Ovary (tissue), 9 donors: ENCODE results near the gene MICALL1. TPM values are rescaled to one million over a fixed set of nuclear protein-coding genes. Genes with fewer than 3 reads are reported as not detected.
A peak's percentile ranks its signal among the peaks of the same experiment; 100 is the strongest.

Source experiments
- DNase-seq, 5 donors: peaks; one replicate each; pipeline ENCODE4 v3.0.0-alpha.2; 2019 to 2020
- H3K27ac ChIP-seq, 2 donors: fragments of 200-600 bp; one replicate each; pipeline versions ENCODE4 v1.5.1 to v1.8.0; 2019 to 2022
- H3K27me3 ChIP-seq: fragments of 200-600 bp; one replicate; pipeline ENCODE4 v1.8.0; 2022
- H3K36me3 ChIP-seq: fragments of 200-600 bp; sonication (generic); one replicate; pipeline ENCODE4 v1.5.1; 2019
- H3K4me1 ChIP-seq: one replicate; pipeline ENCODE4 v1.8.1; 2013; ENCODE audit warnings: mild to moderate bottlenecking, moderate library complexity; ENCODE audit not compliant: insufficient read depth
- H3K4me3 ChIP-seq: fragments of 200-600 bp; sonication (generic); one replicate; pipeline ENCODE4 v1.5.1; 2017
- H3K9me3 ChIP-seq, 2 donors: fragments of 200-600 bp in 1 of 2; sonication (generic) in 1 of 2; one replicate each; pipeline versions ENCODE4 v1.5.1 to v1.8.1; 2013 to 2019; ENCODE audit warnings: mild to moderate bottlenecking in 1 of 2, moderate library complexity in 1 of 2
- CTCF ChIP-seq, 3 donors: fragments of 450-650 bp in 2 of 3; fragments of 200-600 bp in 1 of 3; IDR thresholded peaks; one replicate each; pipeline versions ENCODE4 v1.5.1 to v1.8.0; 2016 to 2022; ENCODE audit warnings: antibody characterized with exemption in 3 of 3, mild to moderate bottlenecking in 1 of 3
- EP300 ChIP-seq: sonication (generic); formaldehyde crosslinking; IDR thresholded peaks from one replicate; pipeline ENCODE4 v1.6.1; 2017; ENCODE audit warnings: antibody characterized with exemption
- POLR2A ChIP-seq: fragments of 450-650 bp; IDR thresholded peaks from one replicate; pipeline ENCODE4 v1.6.1; 2017; ENCODE audit warnings: antibody characterized with exemption, mild to moderate bottlenecking, moderate library complexity
- WGBS, 3 donors: extraction: QIAGEN DNeasy Blood & Tissue Kit in 1 of 3; methylation state at CpG; one replicate each; pipeline versions ENCODE4 v1.1.5 to v1.1.7; 2013 to 2017; 5-methylcytosine and 5-hydroxymethylcytosine counted together
- intact Hi-C, 4 donors: fragments of 100-400 bp; cut with DNase I; formaldehyde crosslinking; loops; one replicate each; pipeline versions ENCODE4 v1.11.0 to v1.15.1; 2022 to 2023
- polyA plus RNA-seq, 2 donors: library from polyadenylated mRNA; stranded (reverse); fragments of 200-250 nt in 1 of 2; fragments of 350-450 nt in 1 of 2; fragmentation: Illumina TruSeq in 1 of 2; extraction: RNeasy Lipid Tissue Mini Kit (QIAGEN cat#74804) in 1 of 2; gene quantifications; one replicate each; pipeline ENCODE4 v1.2.3, GENCODE V29; 2013 to 2014
- total RNA-seq, 7 donors: library from RNA; depleted of rRNA in 2 of 7; stranded (reverse); fragments of >200 nt in 2 of 7; fragmentation: NEBNext Ultra II Directional in 3 of 7; extraction: Animal tissue kit (Norgen Biotek cat#: 25700) in 3 of 7; gene quantifications; one replicate each; pipeline versions ENCODE4 v1.1.0 to v1.2.4, GENCODE V29; 2016 to 2023
- donor health status: DM: no; HTN: no; CAD: no; lungs with moderate emphysema.
- donor health status: DM: no; HTN: no; CAD: no.
- donor health status: Bipolar disorder and iron deficiency.
- donor health status: DM: yes; HTN: yes; CAD: no.
- donor health status: DM: no; HTN: no; CAD: no.
- donor health status: DM: yes; HTN: yes; CAD: no.

Gene MICALL1
- total and polyA plus RNA-seq, 9 donors, result 6.2 to 30.0 (median 17.4) TPM

DNA sequence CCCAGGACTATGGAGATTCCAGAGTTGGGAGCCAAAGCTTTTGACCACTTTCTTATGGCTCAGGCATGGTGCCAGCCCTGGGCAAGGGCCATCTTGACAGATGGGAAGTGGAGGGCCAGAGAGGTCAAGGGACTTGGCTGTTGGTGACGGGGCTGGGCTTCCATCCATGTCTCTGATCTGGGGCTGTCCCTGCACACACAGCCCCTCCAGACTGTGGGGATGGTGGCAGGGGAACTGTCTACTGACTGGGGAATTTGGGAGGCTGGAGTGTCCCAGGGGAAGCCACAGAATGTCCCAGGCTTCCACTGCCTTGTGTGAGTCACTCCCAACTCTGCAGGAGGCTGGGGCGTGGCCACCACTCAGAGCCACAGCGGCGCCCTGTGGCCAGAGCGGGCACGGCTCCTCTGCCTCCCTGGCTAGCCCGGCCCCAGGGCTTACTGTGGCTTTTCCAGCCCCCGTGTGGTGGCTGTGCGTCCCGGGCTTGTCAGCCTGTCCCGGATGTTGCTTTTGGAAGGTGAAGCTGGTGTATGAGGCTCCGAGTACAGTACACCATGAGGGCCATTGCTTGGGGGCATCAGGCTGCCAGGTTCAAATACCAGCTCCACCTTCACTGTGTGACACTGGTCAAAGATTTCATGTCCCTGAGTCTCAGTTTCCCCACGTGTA, 27.7 kb downstream of the MICALL1 start:
- no peak for TF ChIP-seq EP300
- TF ChIP-seq CTCF (IDR thresholded peaks at IDR 0.05), result peak; percentile 85 to 94 (median 92)
- peaks cover 11% of the 10 kb centered on the region for H3K4me1 ChIP-seq
- H3K27ac ChIP-seq, result peak overlapping the region; percentile 41 to 62
- H3K9me3 ChIP-seq, result no peaks in the 10 kb centered on the region
- H3K36me3 ChIP-seq, result no peaks in the 10 kb centered on the region
- WGBS, 3 donors, result 5 to 9% (median 5%) methylated on average over 13 of the region's 13 CpGs
- intact Hi-C loops, result loop anchor here in 2 of 4 donors (5.0 to 10.0 kb wide), 3 partner anchors 37 to 119 kb away; no protein-coding TSS in a partner anchor
- H3K27me3 ChIP-seq, result no peaks in the 10 kb centered on the region
- peak; percentile 83 to 92 (median 87) for DNase-seq
- H3K4me3 ChIP-seq, result no peak overlapping the region

DNA sequence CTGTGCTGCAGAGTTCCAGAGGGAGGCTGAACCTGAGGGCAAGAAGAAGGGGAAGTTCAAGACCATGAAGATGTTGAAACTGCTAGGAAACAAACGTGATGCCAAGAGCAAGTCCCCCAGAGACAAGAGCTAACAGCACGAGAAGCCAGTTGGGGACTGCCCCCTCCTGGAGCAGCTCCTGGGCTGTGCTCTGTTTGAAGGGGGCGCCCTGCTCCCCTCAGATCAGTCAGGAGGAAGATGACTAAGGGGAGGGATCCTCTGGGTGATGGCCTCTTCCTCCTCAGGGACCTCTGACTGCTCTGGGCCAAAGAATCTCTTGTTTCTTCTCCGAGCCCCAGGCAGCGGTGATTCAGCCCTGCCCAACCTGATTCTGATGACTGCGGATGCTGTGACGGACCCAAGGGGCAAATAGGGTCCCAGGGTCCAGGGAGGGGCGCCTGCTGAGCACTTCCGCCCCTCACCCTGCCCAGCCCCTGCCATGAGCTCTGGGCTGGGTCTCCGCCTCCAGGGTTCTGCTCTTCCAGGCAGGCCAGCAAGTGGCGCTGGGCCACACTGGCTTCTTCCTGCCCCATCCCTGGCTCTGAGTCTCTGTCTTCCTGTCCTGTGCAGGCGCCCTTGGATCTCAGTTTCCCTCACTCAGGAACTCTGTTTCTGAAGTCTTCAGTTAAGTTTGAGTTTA, 34.7 kb downstream of the MICALL1 start:
- no peaks in the 10 kb centered on the region for H3K4me1 ChIP-seq
- no peaks in the 10 kb centered on the region for H3K9me3 ChIP-seq
- H3K4me3 ChIP-seq, result no peak overlapping the region
- intact Hi-C loops, result no loop called here
- TF ChIP-seq CTCF (IDR thresholded peaks at IDR 0.05), result no peak
- TF ChIP-seq POLR2A, result no peak
- no peak for TF ChIP-seq EP300
- no peaks in the 10 kb centered on the region for H3K36me3 ChIP-seq
- 83 to 85% (median 84%) methylated on average over 12 of the region's 12 CpGs for WGBS, 3 donors
- H3K27ac ChIP-seq, result no peak overlapping the region
- no peaks in the 10 kb centered on the region for H3K27me3 ChIP-seq
- DNase-seq, result no peak

GRCh38 chr22:37942133-37942532, 36.0 kb downstream of the MICALL1 start:
- H3K36me3 ChIP-seq, result no peaks in the 10 kb centered on the region
- H3K27ac ChIP-seq, result no peak overlapping the region
- no peak for DNase-seq
- no peaks in the 10 kb centered on the region for H3K9me3 ChIP-seq
- WGBS, 3 donors, result 92 to 99% (median 93%) methylated on average over 8 of the region's 8 CpGs
- no peak overlapping the region for H3K4me3 ChIP-seq
- intact Hi-C loops, result no loop called here
- H3K27me3 ChIP-seq, result no peaks in the 10 kb centered on the region
- no peaks in the 10 kb centered on the region for H3K4me1 ChIP-seq
- TF ChIP-seq EP300 (no peak), CTCF (IDR thresholded peaks at IDR 0.05) (no peak), POLR2A (no peak)

GRCh38 chr22:37943136-37943824, 37.2 kb downstream of the MICALL1 start:
- no peaks in the 10 kb centered on the region for H3K27me3 ChIP-seq
- H3K9me3 ChIP-seq, result no peaks in the 10 kb centered on the region
- WGBS, 3 donors, result 84 to 85% (median 85%) methylated on average over 12 of the region's 12 CpGs
- H3K4me1 ChIP-seq, result no peaks in the 10 kb centered on the region
- H3K36me3 ChIP-seq, result no peaks in the 10 kb centered on the region
- H3K27ac ChIP-seq, result no peak overlapping the region
- intact Hi-C loops, result no loop called here
- no peak for DNase-seq
- TF ChIP-seq CTCF (IDR thresholded peaks at IDR 0.05) (no peak), POLR2A (no peak), EP300 (no peak)
- H3K4me3 ChIP-seq, result no peak overlapping the region
